GM21619 (cell line): ENCODE results near the gene PFDN4.

ENCODE experiments used
- ATAC-seq: cut with Tn5 transposase; IDR thresholded peaks from one replicate; pipeline ENCODE4 v1.9.1; 2021; ENCODE audit not compliant: unreplicated experiment

The PFDN4 gene

GRCh38 chr20:54200487-54201267 lies 7.2 kb upstream of the PFDN4 start:
- ATAC-seq = no peak

GRCh38 chr20:54201268-54201846 lies 6.5 kb upstream of the PFDN4 start:
- ATAC-seq = no peak

- ATAC-seq = no peak
These were observed 4.6 kb upstream of the PFDN4 start for GRCh38 chr20:54203281-54203680.

GRCh38 chr20:54204063-54204462 lies 3.8 kb upstream of the PFDN4 start:
- ATAC-seq = no peak

- ATAC-seq = no peak
These were observed 3.4 kb upstream of the PFDN4 start for GRCh38 chr20:54204481-54204880.

- ATAC-seq = no peak
These were observed 2.4 kb upstream of the PFDN4 start for GRCh38 chr20:54205450-54205849.

- no peak for ATAC-seq
These were observed 689 bp upstream of the PFDN4 start for GRCh38 chr20:54207053-54207742.

- peak; percentile 11 for ATAC-seq
These were observed 775 bp downstream of the PFDN4 start for GRCh38 chr20:54208548-54209176.

GRCh38 chr20:54209216-54209813 lies 1.4 kb downstream of the PFDN4 start:
- no peak for ATAC-seq

- ATAC-seq = no peak
These were observed 4.3 kb downstream of the PFDN4 start for GRCh38 chr20:54212226-54212625.

GRCh38 chr20:54212871-54213270 lies 5.0 kb downstream of the PFDN4 start:
- ATAC-seq = no peak

GRCh38 chr20:54214566-54214965 lies 6.7 kb downstream of the PFDN4 start:
- ATAC-seq = no peak

GRCh38 chr20:54215157-54215789 lies 7.4 kb downstream of the PFDN4 start:
- ATAC-seq = no peak

- ATAC-seq = no peak
These were observed 9.9 kb downstream of the PFDN4 start for GRCh38 chr20:54217762-54218161.

- no peak for ATAC-seq
These were observed 10.6 kb downstream of the PFDN4 start for GRCh38 chr20:54218470-54218869.

- ATAC-seq = no peak
These were observed 12.0 kb downstream of the PFDN4 start for GRCh38 chr20:54219751-54220426.

GRCh38 chr20:54220722-54221121 lies 12.8 kb downstream of the PFDN4 start:
- no peak for ATAC-seq

GRCh38 chr20:54221353-54221752 lies 13.5 kb downstream of the PFDN4 start:
- ATAC-seq = peak; percentile 79

GRCh38 chr20:54221996-54222890 lies 14.4 kb downstream of the PFDN4 start:
- ATAC-seq = no peak
